ENCODE results near the gene RAB34. TPM values are rescaled to one million over a fixed set of nuclear protein-coding genes. Genes with fewer than 3 reads are reported as not detected.

The RAB34 gene
- total RNA-seq, 2 experiments from 2014 or later: 6.5 to 7.4 TPM

GRCh38 chr17:28712032-28712704 lies 5.5 kb downstream of the RAB34 start:
- no peaks in the 10 kb centered on the region for H3K9me3 Mint-ChIP-seq
- no peaks in the 10 kb centered on the region for H3K36me3 Mint-ChIP-seq (ENCODE audit: low read depth)
- DNase-seq: peak; percentile 69
- H3K27ac Mint-ChIP-seq: peak overlapping the region; percentile 90
- ChIA-PET CTCF (interaction anchor here (0.6 to 2.5 kb wide), 14 partner anchors 8 to 184 kb away, joined by 3 to 34 read pairs (median 4); partner anchors contain the start of genes BLTP2, NEK8, RPL23A and SDF2), POLR2A (interaction anchor here (0.5 to 5.2 kb wide), 15 partner anchors 9 to 239 kb away, joined by 3 to 86 read pairs (median 11); partner anchors contain the start of genes ALDOC, BLTP2, NEK8 and PHF12)
- H3K27me3 Mint-ChIP-seq: peaks cover 20% of the 10 kb centered on the region
- H3K4me3 Mint-ChIP-seq: peak overlapping the region; percentile 80
- peaks cover 22% of the 10 kb centered on the region for H3K4me1 Mint-ChIP-seq

GRCh38 chr17:28711723-28712031 lies 6.0 kb downstream of the RAB34 start, which contains the start of gene PROCA1:
Gene PROCA1 (minus strand): TSS chr17:28711888. CDS start chr17:28711660, 228 bp downstream.
- Mint-ChIP-seq H3K9me3 (no peaks in the 10 kb centered on the region), H3K36me3 (ENCODE audit: low read depth) (no peaks in the 10 kb centered on the region), H3K27me3 (peaks cover 20% of the 10 kb centered on the region), H3K4me3 (peak within 1 kb of the TSS; percentile 80), H3K27ac (peak within 1 kb of the TSS; percentile 90), H3K4me1 (peaks cover 22% of the 10 kb centered on the region)
- POLR2A ChIA-PET: interaction anchor here (0.5 to 5.2 kb wide), 16 partner anchors 9 to 239 kb away, joined by 3 to 86 read pairs (median 8); partner anchors contain the start of genes ALDOC, BLTP2, NEK8 and PHF12
- DNase-seq: peak; percentile 47
- CTCF ChIA-PET: interaction anchor here (0.6 to 2.5 kb wide), 16 partner anchors 8 to 184 kb away, joined by 3 to 34 read pairs (median 4); partner anchors contain the start of genes BLTP2, NEK8, RPL23A and SDF2

- H3K27ac Mint-ChIP-seq: peak overlapping the region; percentile 90
- DNase-seq: peak; percentile 92
- CTCF ChIA-PET: interaction anchor here (0.6 to 2.5 kb wide), 19 partner anchors 9 to 185 kb away, joined by 3 to 34 read pairs (median 4); partner anchors contain the start of genes ALDOC, BLTP2, NEK8 and RPL23A
- peaks cover 17% of the 10 kb centered on the region for H3K27me3 Mint-ChIP-seq
- H3K4me1 Mint-ChIP-seq: peaks cover 22% of the 10 kb centered on the region
- H3K36me3 Mint-ChIP-seq (ENCODE audit: low read depth): no peaks in the 10 kb centered on the region
- POLR2A ChIA-PET: interaction anchor here (0.8 to 5.2 kb wide), 16 partner anchors 8 to 240 kb away, joined by 3 to 86 read pairs (median 8); partner anchors contain the start of genes ALDOC, BLTP2, NEK8 and PHF12
- H3K4me3 Mint-ChIP-seq: peak overlapping the region; percentile 80
- H3K9me3 Mint-ChIP-seq: no peaks in the 10 kb centered on the region
Measured at GRCh38 chr17:28710861-28711722, 6.6 kb downstream of the RAB34 start.

GRCh38 chr17:28707339-28707720 lies 10.3 kb downstream of the RAB34 start:
- H3K9me3 Mint-ChIP-seq: no peaks in the 10 kb centered on the region
- H3K4me1 Mint-ChIP-seq: peaks cover 15% of the 10 kb centered on the region
- peak overlapping the region; percentile 54 for H3K27ac Mint-ChIP-seq
- DNase-seq: no peak
- ChIA-PET CTCF (interaction anchor here (1.0 kb wide), 1 partner anchor 63 kb away, joined by 3 read pairs; no protein-coding TSS in a partner anchor), POLR2A (interaction anchor here (1.1 to 1.4 kb wide), 2 partner anchors 45 to 59 kb away, joined by 3 read pairs; partner anchors contain the start of genes SDF2 and SUPT6H)
- H3K4me3 Mint-ChIP-seq: no peak overlapping the region
- peaks cover under 1% of the 10 kb centered on the region for H3K27me3 Mint-ChIP-seq
- peaks cover 16% of the 10 kb centered on the region for H3K36me3 Mint-ChIP-seq (ENCODE audit: low read depth)

- Mint-ChIP-seq H3K4me1 (peaks cover 9% of the 10 kb centered on the region), H3K27me3 (no peaks in the 10 kb centered on the region), H3K9me3 (no peaks in the 10 kb centered on the region), H3K36me3 (ENCODE audit: low read depth) (peaks cover 22% of the 10 kb centered on the region), H3K27ac (peak overlapping the region; percentile 54), H3K4me3 (no peak overlapping the region)
- no peak for DNase-seq
- ChIA-PET POLR2A (interaction anchor here (1.1 to 1.4 kb wide), 2 partner anchors 45 to 58 kb away, joined by 3 read pairs; partner anchors contain the start of genes SDF2 and SUPT6H), CTCF (no interaction called here)
Measured at GRCh38 chr17:28706471-28707338, 11.0 kb downstream of the RAB34 start.

- H3K27ac Mint-ChIP-seq: no peak overlapping the region
- no peaks in the 10 kb centered on the region for H3K27me3 Mint-ChIP-seq
- H3K9me3 Mint-ChIP-seq: no peaks in the 10 kb centered on the region
- no peak overlapping the region for H3K4me3 Mint-ChIP-seq
- ChIA-PET POLR2A (no interaction called here), CTCF (interaction anchor here (1.5 kb wide), 1 partner anchor 30 kb away, joined by 4 read pairs; no protein-coding TSS in a partner anchor)
- H3K4me1 Mint-ChIP-seq: peaks cover 4% of the 10 kb centered on the region
- H3K36me3 Mint-ChIP-seq (ENCODE audit: low read depth): peaks cover 31% of the 10 kb centered on the region
- DNase-seq: no peak
Measured at GRCh38 chr17:28705728-28706334, 11.8 kb downstream of the RAB34 start.

GRCh38 chr17:28705074-28705659 lies 12.5 kb downstream of the RAB34 start:
- Mint-ChIP-seq H3K27ac (no peak overlapping the region), H3K4me1 (no peaks in the 10 kb centered on the region), H3K9me3 (no peaks in the 10 kb centered on the region), H3K36me3 (ENCODE audit: low read depth) (peaks cover 37% of the 10 kb centered on the region), H3K4me3 (no peak overlapping the region), H3K27me3 (no peaks in the 10 kb centered on the region)
- DNase-seq: no peak
- POLR2A ChIA-PET: interaction anchor here (1.6 kb wide), 1 partner anchor 15 kb away, joined by 7 read pairs; the partner anchor contains the start of gene RPL23A
- CTCF ChIA-PET: interaction anchor here (1.5 kb wide), 1 partner anchor 29 kb away, joined by 4 read pairs; no protein-coding TSS in a partner anchor

GRCh38 chr17:28704219-28704858 lies 13.3 kb downstream of the RAB34 start:
- no peaks in the 10 kb centered on the region for H3K27me3 Mint-ChIP-seq
- DNase-seq: no peak
- CTCF ChIA-PET: interaction anchor here (1.5 kb wide), 1 partner anchor 28 kb away, joined by 4 read pairs; no protein-coding TSS in a partner anchor
- POLR2A ChIA-PET: interaction anchor here (1.6 to 2.6 kb wide), 2 partner anchors 7 to 15 kb away, joined by 7 to 11 read pairs; partner anchors contain the start of genes PROCA1 and RPL23A
- peaks cover 45% of the 10 kb centered on the region for H3K36me3 Mint-ChIP-seq (ENCODE audit: low read depth)
- no peaks in the 10 kb centered on the region for H3K4me1 Mint-ChIP-seq
- H3K9me3 Mint-ChIP-seq: no peaks in the 10 kb centered on the region
- no peak overlapping the region for H3K4me3 Mint-ChIP-seq
- H3K27ac Mint-ChIP-seq: no peak overlapping the region

- peaks cover 50% of the 10 kb centered on the region for H3K36me3 Mint-ChIP-seq (ENCODE audit: low read depth)
- POLR2A ChIA-PET: interaction anchor here (1.6 to 2.6 kb wide), 2 partner anchors 8 to 16 kb away, joined by 7 to 11 read pairs; partner anchors contain the start of genes PROCA1 and RPL23A
Measured at GRCh38 chr17:28703552-28704218, 14.0 kb downstream of the RAB34 start.

GRCh38 chr17:28702752-28703150 lies 14.9 kb downstream of the RAB34 start:
- H3K27me3 Mint-ChIP-seq: no peaks in the 10 kb centered on the region
- no peaks in the 10 kb centered on the region for H3K9me3 Mint-ChIP-seq
- POLR2A ChIA-PET: interaction anchor here (1.0 to 2.6 kb wide), 3 partner anchors 9 to 103 kb away, joined by 3 to 11 read pairs (median 4); partner anchors contain the start of genes PROCA1 and RPL23A
- DNase-seq: no peak
- H3K4me1 Mint-ChIP-seq: no peaks in the 10 kb centered on the region
- H3K27ac Mint-ChIP-seq: no peak overlapping the region
- CTCF ChIA-PET: interaction anchor here (0.6 kb wide), 1 partner anchor 24 kb away, joined by 4 read pairs; no protein-coding TSS in a partner anchor
- no peak overlapping the region for H3K4me3 Mint-ChIP-seq
- H3K36me3 Mint-ChIP-seq (ENCODE audit: low read depth): peaks cover 55% of the 10 kb centered on the region

More at GRCh38 chr17:28703552-28704218, 14.0 kb downstream of the RAB34 start:
- Mint-ChIP-seq H3K9me3 (no peaks in the 10 kb centered on the region), H3K27me3 (no peaks in the 10 kb centered on the region), H3K4me3 (no peak overlapping the region), H3K4me1 (no peaks in the 10 kb centered on the region), H3K27ac (no peak overlapping the region)
- CTCF ChIA-PET: no interaction called here
- no peak for DNase-seq
